HFFc6 (cell line): ENCODE measurements around the gene NPAS2. TPM values are rescaled to one million over a fixed set of nuclear protein-coding genes. Genes with fewer than 3 reads are reported as not detected.

ENCODE experiments used
- DNase-seq: peaks from one replicate; pipeline ENCODE4 v3.0.0-alpha.2; 2018
- H3K27ac Mint-ChIP-seq: 2 replicates; pipeline ENCODE4 v1.8.0; 2020; ENCODE audit warnings: mild to moderate bottlenecking, mixed read lengths
- H3K27me3 Mint-ChIP-seq: 2 replicates; pipeline ENCODE4 v1.8.0; 2021; ENCODE audit warnings: mild to moderate bottlenecking, moderate library complexity, mixed read lengths; ENCODE audit not compliant: insufficient read depth
- H3K36me3 Mint-ChIP-seq: 2 replicates; pipeline ENCODE4 v1.8.0; 2021; ENCODE audit warnings: low read depth, mixed read lengths
- H3K4me1 Mint-ChIP-seq: 2 replicates; pipeline ENCODE4 v1.8.0; 2020; ENCODE audit warnings: low read depth, mixed read lengths
- H3K4me3 Mint-ChIP-seq: 2 replicates; pipeline ENCODE4 v1.8.0; 2020; ENCODE audit warnings: mild to moderate bottlenecking, moderate library complexity, mixed read lengths
- H3K9me3 Mint-ChIP-seq: 2 replicates; pipeline ENCODE4 v1.8.0; 2020; ENCODE audit warnings: mild to moderate bottlenecking, mixed read lengths
- total RNA-seq, 6 experiments: library from RNA; stranded (reverse); fragmentation: NEBNext Ultra II Directional; extraction: Animal tissue kit (Norgen Biotek cat#: 25700); gene quantifications; 2 replicates in 1 of 6; 3 replicates in 5 of 6; pipeline ENCODE4 v1.2.3, GENCODE V29; 2021
- TF ChIP-seq, protein P1 (sequence below): fragments of 200-600 bp; sonication (generic); IDR thresholded peaks from 2 replicates; pipeline ENCODE4 v1.5.0; 2021; ENCODE audit warnings: antibody characterized with exemption, mild to moderate bottlenecking

The NPAS2 gene
- total RNA-seq, 6 experiments from 2014 or later: 8.8 to 14.7 (median 9.3) TPM

DNA sequence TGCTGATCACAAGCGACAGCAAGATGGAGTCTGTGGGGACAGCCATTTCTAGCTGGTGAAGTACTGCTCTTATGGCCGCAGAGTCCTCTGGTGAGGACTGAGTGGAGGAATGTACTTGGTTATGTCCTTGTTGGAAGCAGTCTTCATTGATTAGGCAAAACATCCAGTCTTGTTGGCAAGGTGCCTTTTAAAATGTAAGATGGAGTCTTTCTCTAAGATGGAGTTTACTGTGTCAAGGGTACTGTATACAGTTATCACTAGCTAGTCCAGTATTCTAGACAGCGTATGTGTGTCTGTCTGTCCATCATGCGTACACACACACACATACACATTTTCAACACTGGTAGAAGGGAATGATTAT lies 74.8 kb downstream of the NPAS2 start:
- H3K27me3 Mint-ChIP-seq: peaks cover 3% of the 10 kb centered on the region
- TF ChIP-seq, protein P1, sequence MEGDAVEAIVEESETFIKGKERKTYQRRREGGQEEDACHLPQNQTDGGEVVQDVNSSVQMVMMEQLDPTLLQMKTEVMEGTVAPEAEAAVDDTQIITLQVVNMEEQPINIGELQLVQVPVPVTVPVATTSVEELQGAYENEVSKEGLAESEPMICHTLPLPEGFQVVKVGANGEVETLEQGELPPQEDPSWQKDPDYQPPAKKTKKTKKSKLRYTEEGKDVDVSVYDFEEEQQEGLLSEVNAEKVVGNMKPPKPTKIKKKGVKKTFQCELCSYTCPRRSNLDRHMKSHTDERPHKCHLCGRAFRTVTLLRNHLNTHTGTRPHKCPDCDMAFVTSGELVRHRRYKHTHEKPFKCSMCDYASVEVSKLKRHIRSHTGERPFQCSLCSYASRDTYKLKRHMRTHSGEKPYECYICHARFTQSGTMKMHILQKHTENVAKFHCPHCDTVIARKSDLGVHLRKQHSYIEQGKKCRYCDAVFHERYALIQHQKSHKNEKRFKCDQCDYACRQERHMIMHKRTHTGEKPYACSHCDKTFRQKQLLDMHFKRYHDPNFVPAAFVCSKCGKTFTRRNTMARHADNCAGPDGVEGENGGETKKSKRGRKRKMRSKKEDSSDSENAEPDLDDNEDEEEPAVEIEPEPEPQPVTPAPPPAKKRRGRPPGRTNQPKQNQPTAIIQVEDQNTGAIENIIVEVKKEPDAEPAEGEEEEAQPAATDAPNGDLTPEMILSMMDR: no peak
- no peak for DNase-seq
- no peaks in the 10 kb centered on the region for H3K9me3 Mint-ChIP-seq
- no peak overlapping the region for H3K27ac Mint-ChIP-seq
- peaks cover 4% of the 10 kb centered on the region for H3K36me3 Mint-ChIP-seq
- H3K4me3 Mint-ChIP-seq: no peak overlapping the region
- H3K4me1 Mint-ChIP-seq: peaks cover 43% of the 10 kb centered on the region

DNA sequence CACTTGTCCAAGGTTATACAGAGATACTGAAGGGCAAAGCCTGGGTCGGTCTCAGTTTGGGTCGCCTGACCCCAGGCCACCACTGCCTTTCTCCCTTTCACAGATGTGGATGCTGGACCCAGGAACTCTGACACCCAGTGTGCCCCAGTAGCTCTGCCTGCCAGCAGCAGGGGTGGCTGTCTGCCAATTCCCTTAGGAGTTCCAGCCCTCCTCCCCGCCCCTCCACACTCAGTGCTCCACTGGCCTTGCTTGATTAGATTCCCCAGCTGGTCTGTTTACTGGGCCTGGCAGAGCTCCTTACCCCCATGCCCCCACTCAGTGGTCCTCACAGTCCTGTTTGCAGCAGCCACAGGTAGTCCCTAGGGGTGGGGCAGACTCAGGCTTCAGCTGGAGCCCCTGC lies 75.5 kb downstream of the NPAS2 start:
- DNase-seq: no peak
- Mint-ChIP-seq H3K27ac (no peak overlapping the region), H3K4me3 (no peak overlapping the region), H3K9me3 (no peaks in the 10 kb centered on the region), H3K36me3 (peaks cover 10% of the 10 kb centered on the region), H3K27me3 (peaks cover 3% of the 10 kb centered on the region), H3K4me1 (peaks cover 47% of the 10 kb centered on the region)
- TF ChIP-seq, protein P1: no peak

DNA sequence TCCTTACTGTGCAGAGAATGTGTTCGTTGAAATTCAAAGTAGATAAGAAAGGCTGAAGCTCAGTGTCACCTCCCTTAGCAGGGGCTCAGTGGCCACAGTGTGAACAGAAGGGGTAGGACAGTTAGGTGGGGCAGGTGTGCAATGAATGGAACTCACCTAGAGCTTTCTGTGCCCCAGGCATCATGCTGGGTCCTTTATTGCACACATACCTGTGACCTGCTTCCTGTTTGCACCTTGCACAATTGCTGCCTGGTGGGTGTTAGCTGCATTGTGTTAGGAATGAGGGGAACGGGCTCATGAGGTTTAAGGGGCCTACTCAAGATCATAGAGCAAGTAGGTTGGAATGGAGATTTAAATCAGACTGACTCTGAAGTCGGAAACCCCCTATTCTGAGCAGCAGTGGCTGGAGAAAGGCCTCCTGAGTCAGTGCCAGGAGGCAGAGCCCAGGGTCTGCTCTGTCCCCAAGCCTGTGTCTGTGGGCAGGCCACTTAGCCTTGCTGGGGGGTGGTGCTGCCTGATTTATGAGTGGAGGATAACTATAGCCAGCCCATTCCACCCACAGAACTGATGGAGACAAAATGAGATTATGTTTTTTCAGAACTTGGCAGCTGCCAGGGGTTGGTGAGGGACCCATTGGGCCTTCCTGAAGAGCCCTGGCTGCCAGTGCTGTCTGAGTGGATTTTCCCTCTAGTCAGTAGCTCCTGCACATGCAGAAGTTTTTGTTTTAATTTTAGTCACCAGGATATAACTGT lies 76.2 kb downstream of the NPAS2 start:
- no peak overlapping the region for H3K4me3 Mint-ChIP-seq
- H3K9me3 Mint-ChIP-seq: 0 out of 2 replicates have a peak, but pooled peaks cover 4% of the 10 kb centered on the region
- no peak overlapping the region for H3K27ac Mint-ChIP-seq
- H3K36me3 Mint-ChIP-seq: peaks cover 17% of the 10 kb centered on the region
- DNase-seq: no peak
- peaks cover 3% of the 10 kb centered on the region for H3K27me3 Mint-ChIP-seq
- peaks cover 48% of the 10 kb centered on the region for H3K4me1 Mint-ChIP-seq
- TF ChIP-seq, protein P1: no peak

DNA sequence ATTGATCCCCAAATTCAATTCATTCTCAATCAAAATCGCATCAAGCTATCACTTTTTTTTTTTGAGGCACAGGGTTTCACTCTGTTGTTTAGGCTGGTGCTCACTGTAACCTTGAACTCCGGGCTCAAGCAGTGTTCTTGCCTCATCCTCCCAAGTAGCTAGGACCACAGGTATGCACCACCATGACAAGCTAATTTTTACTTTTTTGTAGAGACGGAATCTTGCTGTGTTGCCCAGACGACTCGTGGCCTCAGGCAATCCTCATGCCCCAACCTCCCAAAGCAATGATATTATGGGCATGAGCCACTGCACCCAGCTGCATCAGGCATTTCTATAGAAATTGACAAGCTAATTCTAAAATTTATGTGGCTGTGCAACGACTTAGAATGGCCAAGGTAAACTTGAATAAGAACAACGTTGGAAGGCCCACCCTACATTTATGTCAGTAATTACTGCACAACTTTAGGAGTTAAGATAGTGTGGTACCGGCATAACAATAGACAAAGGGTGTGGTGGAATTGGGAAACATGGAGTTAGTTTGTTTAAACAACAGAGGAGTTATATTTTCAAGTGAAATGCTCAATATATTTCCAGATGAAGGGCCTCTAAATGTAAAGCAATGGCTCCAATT lies 78.2 kb downstream of the NPAS2 start:
- Mint-ChIP-seq H3K4me1 (peaks cover 48% of the 10 kb centered on the region), H3K4me3 (no peak overlapping the region), H3K9me3 (0 out of 2 replicates have a peak, but pooled peaks cover 4% of the 10 kb centered on the region), H3K27me3 (peaks cover 3% of the 10 kb centered on the region), H3K27ac (no peak overlapping the region), H3K36me3 (peaks cover 24% of the 10 kb centered on the region)
- TF ChIP-seq, protein P1: no peak
- no peak for DNase-seq

DNA sequence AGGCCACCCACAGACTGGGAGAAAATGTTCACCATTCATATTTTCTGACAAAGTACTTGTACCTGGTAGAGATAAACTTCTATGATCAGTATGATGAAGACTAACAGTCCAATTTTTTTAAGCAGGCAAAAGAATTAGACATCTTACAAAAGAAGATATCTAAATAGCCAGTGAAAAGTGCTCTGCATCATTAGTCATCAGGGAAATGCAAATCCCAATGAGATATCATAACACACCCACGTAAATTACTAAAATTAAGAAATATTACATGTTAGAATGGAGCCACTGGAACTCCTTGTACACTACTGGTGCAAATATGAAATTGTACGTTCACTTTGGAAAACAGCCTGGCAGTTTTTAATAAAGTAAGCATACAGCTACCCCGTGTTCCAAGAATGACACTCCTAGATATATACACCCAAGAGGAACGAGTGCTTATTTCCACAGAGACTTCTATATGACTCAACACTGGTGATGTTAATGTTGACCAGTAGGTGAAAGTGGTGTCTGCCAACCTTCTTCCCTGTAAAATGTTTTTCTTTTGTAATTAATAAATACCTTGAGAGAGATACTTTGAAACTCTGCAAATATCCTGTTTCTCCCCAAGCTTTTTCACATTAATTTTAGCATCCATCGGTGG lies 80.3 kb downstream of the NPAS2 start:
- Mint-ChIP-seq H3K4me1 (peaks cover 65% of the 10 kb centered on the region), H3K27ac (no peak overlapping the region), H3K27me3 (peaks cover 3% of the 10 kb centered on the region), H3K36me3 (peaks cover 28% of the 10 kb centered on the region), H3K9me3 (0 out of 2 replicates have a peak, but pooled peaks cover 4% of the 10 kb centered on the region), H3K4me3 (no peak overlapping the region)
- TF ChIP-seq, protein P1: peak; percentile 45
- DNase-seq: no peak
